Esophagus muscularis mucosa (tissue), 4 donors: Measurements from ENCODE around the gene CFAP54.
A peak's percentile ranks its signal among the peaks of the same experiment; 100 is the strongest.

Experiments used
- CTCF ChIP-seq, 3 experiments: fragments of 200-600 bp in 2 of 3; fragments of 450-650 bp in 1 of 3; sonication (generic) in 2 of 3; IDR thresholded peaks; one replicate each; pipeline ENCODE4 v1.5.1; 2017 to 2019; ENCODE audit warnings: antibody characterized with exemption in 3 of 3, mild to moderate bottlenecking in 2 of 3, moderate library complexity in 1 of 3
- EP300 ChIP-seq: sonication (generic); formaldehyde crosslinking; IDR thresholded peaks from one replicate; pipeline ENCODE4 v1.6.1; 2017; ENCODE audit warnings: antibody characterized with exemption
- POLR2A ChIP-seq: fragments of 450-650 bp; IDR thresholded peaks from one replicate; pipeline ENCODE4 v1.6.1; 2017; ENCODE audit warnings: antibody characterized with exemption, moderate library complexity, mild to moderate bottlenecking, low read depth
- POLR2AphosphoS5 ChIP-seq, 2 donors: sonication (generic); formaldehyde crosslinking; IDR thresholded peaks; one replicate each; pipeline ENCODE4 v1.6.1; 2017; ENCODE audit warnings: antibody characterized with exemption in 2 of 2

GRCh38 chr12:96500693-96501092, 11.3 kb downstream of the CFAP54 start:
- TF ChIP-seq CTCF (IDR thresholded peaks at IDR 0.05) = peak; percentile 18 to 23 (median 20)
- no peak for TF ChIP-seq POLR2AphosphoS5 (IDR thresholded peaks at IDR 0.05)
- no peak for TF ChIP-seq POLR2A
- no peak for TF ChIP-seq EP300
